Suprapubic skin (tissue), 4 donors: Measurements from ENCODE around the gene TIMP2.

Source experiments
- EP300 ChIP-seq: sonication (generic); formaldehyde crosslinking; IDR thresholded peaks from one replicate; pipeline ENCODE4 v1.6.1; 2017; ENCODE audit warnings: antibody characterized with exemption
- POLR2A ChIP-seq, 2 donors: fragments of 450-650 bp; IDR thresholded peaks; one replicate each; pipeline ENCODE4 v1.6.1; 2017; ENCODE audit warnings: antibody characterized with exemption in 2 of 2, mild to moderate bottlenecking in 2 of 2, moderate library complexity in 2 of 2
- POLR2AphosphoS5 ChIP-seq, 3 donors: sonication (generic); formaldehyde crosslinking; IDR thresholded peaks; one replicate each; pipeline ENCODE4 v1.6.1; 2017; ENCODE audit warnings: antibody characterized with exemption in 3 of 3
- TF ChIP-seq, protein P1 (sequence below), 2 donors: fragments of 200-600 bp in 1 of 2; fragments of 450-650 bp in 1 of 2; sonication (generic) in 1 of 2; IDR thresholded peaks; one replicate each; pipeline ENCODE4 v1.5.1; 2016 to 2019; ENCODE audit warnings: antibody characterized with exemption in 2 of 2, mild to moderate bottlenecking in 1 of 2, moderate library complexity in 1 of 2

DNA sequence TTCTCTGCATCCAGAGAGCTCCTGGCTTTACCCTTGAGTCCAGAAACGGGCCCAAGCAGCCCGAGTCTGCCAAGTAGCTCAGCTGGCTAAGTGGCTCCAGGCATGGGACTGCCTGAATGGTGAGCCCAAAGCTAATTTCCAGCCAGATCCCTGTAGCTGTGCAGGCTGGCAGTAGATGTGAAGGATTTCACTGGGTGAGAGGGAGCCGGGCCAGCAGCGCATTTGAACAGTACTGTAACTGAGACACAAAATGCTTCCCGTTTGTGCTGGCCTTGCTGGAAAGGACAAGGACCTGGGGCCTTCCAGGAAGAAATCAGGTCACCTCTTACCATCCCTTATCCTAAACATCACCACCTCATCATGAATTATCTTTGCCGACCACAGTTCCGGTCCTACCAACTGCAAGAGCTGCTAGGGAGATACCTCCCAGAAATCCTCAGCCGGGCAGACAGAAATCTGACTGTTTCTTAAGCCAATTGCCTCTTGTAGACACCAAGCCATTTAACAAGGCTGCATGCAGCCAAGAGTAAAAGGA is 3.7 kb downstream of the TIMP2 start:
- TF ChIP-seq, protein P1, sequence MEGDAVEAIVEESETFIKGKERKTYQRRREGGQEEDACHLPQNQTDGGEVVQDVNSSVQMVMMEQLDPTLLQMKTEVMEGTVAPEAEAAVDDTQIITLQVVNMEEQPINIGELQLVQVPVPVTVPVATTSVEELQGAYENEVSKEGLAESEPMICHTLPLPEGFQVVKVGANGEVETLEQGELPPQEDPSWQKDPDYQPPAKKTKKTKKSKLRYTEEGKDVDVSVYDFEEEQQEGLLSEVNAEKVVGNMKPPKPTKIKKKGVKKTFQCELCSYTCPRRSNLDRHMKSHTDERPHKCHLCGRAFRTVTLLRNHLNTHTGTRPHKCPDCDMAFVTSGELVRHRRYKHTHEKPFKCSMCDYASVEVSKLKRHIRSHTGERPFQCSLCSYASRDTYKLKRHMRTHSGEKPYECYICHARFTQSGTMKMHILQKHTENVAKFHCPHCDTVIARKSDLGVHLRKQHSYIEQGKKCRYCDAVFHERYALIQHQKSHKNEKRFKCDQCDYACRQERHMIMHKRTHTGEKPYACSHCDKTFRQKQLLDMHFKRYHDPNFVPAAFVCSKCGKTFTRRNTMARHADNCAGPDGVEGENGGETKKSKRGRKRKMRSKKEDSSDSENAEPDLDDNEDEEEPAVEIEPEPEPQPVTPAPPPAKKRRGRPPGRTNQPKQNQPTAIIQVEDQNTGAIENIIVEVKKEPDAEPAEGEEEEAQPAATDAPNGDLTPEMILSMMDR (IDR thresholded peaks at IDR 0.05), result no peak
- no peak for TF ChIP-seq POLR2AphosphoS5 (IDR thresholded peaks at IDR 0.05)
- no peak for TF ChIP-seq POLR2A (IDR thresholded peaks at IDR 0.05)
- TF ChIP-seq EP300, result no peak
